ENCODE measurements around the gene TRIM16. TPM values are rescaled to one million over a fixed set of nuclear protein-coding genes. Genes with fewer than 3 reads are reported as not detected.

The TRIM16 gene
- 37.0 and 39.5 TPM in 2 replicates for total RNA-seq

DNA sequence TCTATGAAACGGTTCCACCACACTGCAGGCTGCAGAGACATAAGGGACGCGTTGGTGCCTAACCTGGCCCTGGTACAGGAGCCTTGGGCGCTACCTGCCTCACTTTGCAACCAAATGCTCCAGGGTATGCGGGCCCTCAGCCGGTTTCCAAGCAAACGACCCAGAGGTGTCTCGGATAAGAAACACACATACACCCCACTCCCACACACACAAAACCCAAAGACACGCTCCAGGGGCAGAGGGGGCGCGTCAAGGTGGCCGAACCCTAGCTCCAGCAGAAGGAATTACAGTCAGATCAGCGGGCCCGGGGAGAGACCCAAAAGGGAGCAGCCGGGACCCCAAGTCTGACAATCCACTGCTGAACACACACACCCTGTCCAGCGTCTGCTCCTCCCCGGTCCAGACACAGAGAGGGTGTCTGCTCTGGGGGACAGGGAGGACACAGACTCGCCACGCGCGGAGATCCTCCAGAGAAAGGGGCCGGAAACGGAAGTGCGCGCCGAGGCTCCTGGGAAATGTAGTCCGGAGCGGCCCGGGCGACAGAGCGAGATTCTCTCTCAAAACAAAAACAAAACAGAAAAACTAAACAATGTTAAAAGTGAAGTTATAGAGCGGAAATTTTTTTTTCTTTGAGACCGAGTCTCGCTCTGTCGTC, at the start of gene TRIM16:
Gene TRIM16, minus strand, starts transcription at position 488 of the 655 bp plus-strand sequence. CDS start 32,702 bp downstream, outside the sequence.

DNA sequence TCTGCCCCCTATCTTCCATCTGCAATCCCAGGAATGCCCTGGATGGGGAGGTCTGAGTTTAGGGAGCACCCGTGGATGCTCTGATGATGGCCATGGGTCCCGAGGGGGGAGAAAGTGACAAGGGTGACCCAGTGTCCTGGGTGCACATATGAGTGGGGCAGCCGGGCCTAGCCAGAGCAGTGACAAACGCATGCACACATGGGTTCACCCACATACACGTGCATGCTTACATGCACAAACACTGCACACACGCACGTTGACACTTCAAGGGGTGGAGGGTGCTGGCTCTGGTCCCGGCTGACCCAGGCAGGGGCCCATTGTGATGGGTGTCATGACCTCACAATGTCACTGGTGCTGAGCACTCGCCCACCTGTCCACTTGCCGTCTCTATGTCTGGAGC, 47.8 kb upstream of the TRIM16 start, which contains the start of gene TBC1D26:
Gene TBC1D26, plus strand, starts transcription at position 384 of the 400 bp plus-strand sequence. CDS start 3,066 bp downstream, outside the sequence.

DNA sequence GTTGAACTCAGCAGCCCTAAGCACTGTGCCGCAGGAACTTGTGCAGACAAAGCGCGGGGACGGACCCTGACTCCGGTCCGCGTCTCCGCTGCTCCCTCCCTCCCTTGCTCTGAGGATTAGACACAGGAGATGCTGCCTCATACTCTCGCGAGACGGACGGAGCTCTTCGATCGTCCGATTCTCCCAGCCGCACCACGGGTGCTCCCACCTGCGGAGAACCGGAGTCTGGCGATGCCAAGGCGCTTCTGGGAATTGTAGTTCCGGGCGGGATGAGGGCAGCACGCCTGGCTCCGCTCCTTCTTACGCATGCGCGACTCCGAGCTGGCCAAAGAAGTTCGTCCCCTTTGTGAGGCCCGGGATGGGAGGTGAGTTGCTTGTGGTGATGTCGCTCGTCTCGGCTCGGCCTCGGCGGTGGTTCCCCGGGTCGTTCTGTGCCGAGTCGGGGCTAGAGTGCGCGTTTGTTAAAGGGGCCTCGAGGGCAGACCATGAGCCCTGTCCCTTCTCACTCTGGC, 15.4 kb upstream of the TRIM16 start, which contains the start of gene ZNF286A:
Gene ZNF286A, plus strand, starts transcription at position 340 of the 512 bp plus-strand sequence. CDS start 578 bp downstream, outside the sequence.

DNA sequence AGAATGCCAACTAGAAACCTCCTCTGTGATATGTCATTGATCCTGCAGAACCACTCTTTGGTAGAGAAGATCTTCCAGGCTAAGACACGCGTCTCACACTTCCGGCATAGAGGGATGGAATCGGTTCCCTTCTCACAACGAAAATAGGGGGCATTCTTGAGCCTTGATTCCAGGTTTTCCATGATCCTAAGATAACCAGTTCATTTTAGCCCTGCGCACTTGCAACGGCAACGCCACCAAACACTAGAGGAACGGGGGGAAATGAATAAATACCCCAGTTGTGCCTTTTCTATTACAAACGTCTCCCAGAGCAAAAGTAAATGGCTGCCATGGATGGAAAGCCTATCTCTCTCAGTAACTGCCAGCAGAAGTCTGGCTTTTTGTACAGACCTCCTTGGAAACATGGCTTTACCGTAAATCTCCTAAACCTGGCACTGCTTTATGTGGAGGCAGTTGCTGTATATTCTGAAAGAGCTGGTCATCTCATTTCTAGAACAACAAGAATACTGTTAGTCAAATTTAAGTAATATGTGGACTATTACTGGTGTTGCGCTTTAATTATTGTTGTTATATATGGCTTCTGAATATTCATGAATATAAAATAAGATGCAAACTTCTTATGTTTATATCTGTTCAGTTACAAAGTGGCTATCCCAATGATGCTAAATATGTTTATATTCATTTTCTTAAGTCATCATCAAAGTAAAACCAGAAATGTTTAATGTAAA, 64.6 kb downstream of the TRIM16 start, which contains the start of gene FBXW10B:
Gene FBXW10B, minus strand, starts transcription at position 374 of the 728 bp plus-strand sequence. Its CDS starts 192 bp downstream, at position 182.

Other genes with a start within 250 kb of the TRIM16 start
- not detected in 2 replicates for gene CDRT4, start 216.7 kb downstream of the TRIM16 start, total RNA-seq
- 3.1 and 5.9 TPM in 2 replicates for gene TVP23C, start 120.8 kb downstream of the TRIM16 start, total RNA-seq
- gene FBXW10B, start 64.6 kb downstream of the TRIM16 start, total RNA-seq = 0.15 and 0.27 TPM in 2 replicates
- gene ZNF286A, start 15.4 kb upstream of the TRIM16 start, total RNA-seq = 15.7 and 20.5 TPM in 2 replicates
- gene TBC1D26, start 48.0 kb upstream of the TRIM16 start, total RNA-seq = not detected in 2 replicates

Data from mammary microvascular endothelial cell (primary cell).